Measurements from ENCODE around the gene PTPRN2. TPM values are rescaled to one million over a fixed set of nuclear protein-coding genes. Genes with fewer than 3 reads are reported as not detected.

The PTPRN2 gene
- total and polyA plus RNA-seq, 7 donors = 3.2 to 7.1 (median 5.5) TPM

DNA sequence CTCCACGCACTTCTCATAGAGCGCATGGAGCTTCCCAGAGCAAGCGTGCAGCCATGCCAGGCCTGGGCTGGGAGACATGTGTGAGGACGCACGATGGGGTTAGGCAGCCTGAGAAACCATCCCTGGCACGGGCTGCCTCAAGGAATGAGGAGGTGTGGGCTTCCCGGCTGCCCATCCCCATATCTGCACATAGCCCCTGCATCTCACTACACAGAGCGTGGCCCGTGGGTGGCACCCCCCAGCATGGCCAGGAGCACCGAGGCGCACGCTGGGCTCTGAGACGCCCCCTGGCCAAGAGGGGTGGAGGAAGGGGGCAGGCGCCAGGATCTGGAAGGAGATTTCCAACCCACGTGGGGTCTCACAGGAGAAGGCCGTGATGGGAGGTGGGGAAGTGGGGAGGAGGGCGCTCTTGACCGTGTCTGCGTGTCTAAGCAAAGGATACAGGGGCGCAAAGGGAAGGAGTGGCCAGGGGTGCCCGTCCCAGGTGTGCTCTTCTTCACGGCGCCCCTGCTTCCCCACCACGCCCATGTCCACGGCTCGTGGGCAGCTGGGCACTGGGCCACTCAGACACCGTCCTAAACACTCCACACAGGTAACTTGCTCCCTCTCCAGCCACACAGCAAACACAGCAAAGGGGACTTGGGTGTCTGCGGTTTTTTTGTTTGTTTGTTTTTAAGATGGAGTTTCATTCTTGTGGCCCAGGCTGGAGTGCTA lies 340.5 kb downstream of the PTPRN2 start:
- TF ChIP-seq, protein P1, sequence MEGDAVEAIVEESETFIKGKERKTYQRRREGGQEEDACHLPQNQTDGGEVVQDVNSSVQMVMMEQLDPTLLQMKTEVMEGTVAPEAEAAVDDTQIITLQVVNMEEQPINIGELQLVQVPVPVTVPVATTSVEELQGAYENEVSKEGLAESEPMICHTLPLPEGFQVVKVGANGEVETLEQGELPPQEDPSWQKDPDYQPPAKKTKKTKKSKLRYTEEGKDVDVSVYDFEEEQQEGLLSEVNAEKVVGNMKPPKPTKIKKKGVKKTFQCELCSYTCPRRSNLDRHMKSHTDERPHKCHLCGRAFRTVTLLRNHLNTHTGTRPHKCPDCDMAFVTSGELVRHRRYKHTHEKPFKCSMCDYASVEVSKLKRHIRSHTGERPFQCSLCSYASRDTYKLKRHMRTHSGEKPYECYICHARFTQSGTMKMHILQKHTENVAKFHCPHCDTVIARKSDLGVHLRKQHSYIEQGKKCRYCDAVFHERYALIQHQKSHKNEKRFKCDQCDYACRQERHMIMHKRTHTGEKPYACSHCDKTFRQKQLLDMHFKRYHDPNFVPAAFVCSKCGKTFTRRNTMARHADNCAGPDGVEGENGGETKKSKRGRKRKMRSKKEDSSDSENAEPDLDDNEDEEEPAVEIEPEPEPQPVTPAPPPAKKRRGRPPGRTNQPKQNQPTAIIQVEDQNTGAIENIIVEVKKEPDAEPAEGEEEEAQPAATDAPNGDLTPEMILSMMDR (IDR thresholded peaks at IDR 0.05) = no peak
- TF ChIP-seq POLR2AphosphoS5 (IDR thresholded peaks at IDR 0.05) (no peak), EP300 (IDR thresholded peaks at IDR 0.05) (no peak), POLR2A (IDR thresholded peaks at IDR 0.05) (no peak)
- WGBS, 2 donors = 85 to 88% methylated on average over 28 of the region's 28 CpGs
- peak; percentile 30 for DNase-seq

DNA sequence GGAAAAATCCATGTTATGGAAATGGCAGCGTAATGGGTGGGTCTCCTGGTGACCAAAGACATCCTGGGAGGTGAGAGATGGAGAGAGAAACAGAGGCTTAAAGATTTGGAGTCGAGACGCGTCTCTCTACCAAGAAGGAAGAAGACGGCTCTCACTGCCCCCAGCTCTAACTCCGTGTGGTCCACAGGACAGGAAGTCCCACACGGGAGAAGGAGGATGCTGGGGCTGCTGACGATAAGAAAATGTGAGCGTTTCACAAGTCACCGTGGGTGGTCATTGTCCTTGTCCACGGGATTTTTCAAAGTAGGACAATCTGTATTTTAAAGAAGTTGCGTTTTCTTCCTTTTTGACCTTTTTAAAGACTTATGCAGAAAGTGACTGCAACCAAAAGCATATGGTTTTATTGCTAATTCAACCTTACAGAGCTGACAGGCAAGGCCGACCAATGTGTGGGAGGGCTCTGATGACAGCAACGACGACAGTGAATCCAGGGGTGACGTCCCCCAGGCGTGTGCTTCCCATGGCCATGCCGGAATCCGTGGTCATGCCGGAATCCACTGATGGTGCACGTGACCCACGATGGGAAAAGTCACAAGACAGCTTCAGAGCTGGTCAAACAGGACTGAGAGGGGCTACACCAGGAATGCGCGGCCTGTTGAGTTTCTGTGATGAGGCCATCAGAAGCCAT lies 341.2 kb downstream of the PTPRN2 start:
- H3K27me3 ChIP-seq = no peaks in the 10 kb centered on the region
- intact Hi-C loops (cut with DNase I) = no loop called here
- no peaks in the 10 kb centered on the region for H3K4me1 ChIP-seq
- 90 to 94% methylated on average over 24 of the region's 24 CpGs for WGBS, 2 donors
- no peak overlapping the region for H3K4me3 ChIP-seq
- H3K36me3 ChIP-seq = no peaks in the 10 kb centered on the region
- TF ChIP-seq, protein P1 (IDR thresholded peaks at IDR 0.05) = no peak
- TF ChIP-seq EP300 (IDR thresholded peaks at IDR 0.05) = no peak
- no peak for TF ChIP-seq POLR2AphosphoS5 (IDR thresholded peaks at IDR 0.05)
- no peak for TF ChIP-seq POLR2A (IDR thresholded peaks at IDR 0.05)
- no peaks in the 10 kb centered on the region for H3K9me3 ChIP-seq
- no peak for DNase-seq
- no peak overlapping the region for H3K27ac ChIP-seq

More for the DNA sequence above, 340.5 kb downstream of the PTPRN2 start:
- no peaks in the 10 kb centered on the region for H3K27me3 ChIP-seq
- intact Hi-C loops (cut with DNase I) = no loop called here
- H3K9me3 ChIP-seq = no peaks in the 10 kb centered on the region
- H3K4me3 ChIP-seq = no peak overlapping the region
- no peaks in the 10 kb centered on the region for H3K36me3 ChIP-seq
- H3K4me1 ChIP-seq = no peaks in the 10 kb centered on the region
- no peak overlapping the region for H3K27ac ChIP-seq

DNA sequence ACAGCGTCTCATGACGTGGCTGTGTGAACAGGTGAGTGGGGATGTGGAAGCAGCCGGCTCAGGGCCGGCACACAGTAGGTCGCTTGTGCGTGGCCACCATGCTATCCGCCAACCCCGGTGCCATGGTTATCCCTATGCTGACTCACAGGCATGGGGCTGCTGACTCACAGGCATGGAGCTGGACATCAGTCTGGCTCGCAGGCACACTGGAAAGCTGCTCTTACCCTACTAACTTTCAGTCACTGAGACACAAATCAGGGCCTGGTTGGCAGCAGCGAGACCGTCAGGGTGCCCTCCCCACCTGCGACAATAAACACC lies 341.9 kb downstream of the PTPRN2 start:
- TF ChIP-seq POLR2A (IDR thresholded peaks at IDR 0.05) (no peak), EP300 (IDR thresholded peaks at IDR 0.05) (no peak)
- DNase-seq = peak; percentile 22
- no peaks in the 10 kb centered on the region for H3K9me3 ChIP-seq
- intact Hi-C loops (cut with DNase I) = no loop called here
- no peak overlapping the region for H3K27ac ChIP-seq
- WGBS, 2 donors = 95 to 96% methylated on average over 12 of the region's 12 CpGs
- no peaks in the 10 kb centered on the region for H3K4me1 ChIP-seq
- no peaks in the 10 kb centered on the region for H3K27me3 ChIP-seq
- no peaks in the 10 kb centered on the region for H3K36me3 ChIP-seq
- H3K4me3 ChIP-seq = no peak overlapping the region

DNA sequence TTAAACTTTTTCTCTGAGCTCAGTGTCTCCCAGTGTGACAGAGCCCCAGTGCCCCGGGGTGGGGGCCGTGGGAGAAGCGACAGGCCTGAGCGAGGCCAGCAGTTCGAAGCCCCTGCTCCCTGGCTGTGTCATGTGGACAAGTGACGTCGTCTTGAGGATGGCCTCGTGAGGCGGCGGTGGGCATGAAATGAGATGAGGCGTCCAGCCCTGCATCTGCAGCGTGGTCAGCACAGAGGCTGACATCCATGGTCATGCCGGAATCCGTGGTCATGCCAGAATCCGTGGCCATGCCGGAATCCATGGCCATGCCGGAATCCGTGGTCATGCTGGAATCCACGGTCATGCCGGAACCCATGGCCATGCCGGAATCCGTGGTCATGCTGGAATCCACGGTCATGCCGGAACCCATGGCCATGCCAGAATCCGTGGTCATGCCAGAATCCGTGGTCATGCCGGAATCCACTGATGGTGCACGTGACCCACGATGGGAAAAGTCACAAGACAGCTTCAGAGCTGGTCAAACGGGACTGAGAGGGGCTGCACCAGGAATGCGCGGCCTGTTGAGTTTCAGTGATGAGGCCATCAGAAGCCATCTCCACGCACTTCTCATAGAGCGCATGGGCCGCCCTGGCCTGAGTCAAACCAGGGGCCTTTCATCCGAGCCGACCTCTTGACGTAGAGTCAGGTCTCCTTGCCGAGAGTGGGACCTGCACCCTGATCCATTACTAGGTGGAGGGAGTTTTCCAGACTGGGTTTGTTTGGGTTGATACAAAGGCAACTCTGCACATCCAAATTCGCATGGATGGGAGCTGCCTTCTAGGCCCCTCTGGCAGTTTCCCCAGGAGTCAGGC lies 342.5 kb downstream of the PTPRN2 start:
- no peaks in the 10 kb centered on the region for H3K4me1 ChIP-seq
- H3K4me3 ChIP-seq = no peak overlapping the region
- WGBS, 2 donors = 95% methylated on average over 40 of the region's 40 CpGs
- no peaks in the 10 kb centered on the region for H3K27me3 ChIP-seq
- H3K9me3 ChIP-seq = no peaks in the 10 kb centered on the region
- intact Hi-C loops (cut with DNase I) = no loop called here
- peak; percentile 46 for DNase-seq
- no peak overlapping the region for H3K27ac ChIP-seq
- no peaks in the 10 kb centered on the region for H3K36me3 ChIP-seq
- TF ChIP-seq POLR2A (IDR thresholded peaks at IDR 0.05) (no peak), EP300 (IDR thresholded peaks at IDR 0.05) (no peak), POLR2AphosphoS5 (IDR thresholded peaks at IDR 0.05) (no peak)
- TF ChIP-seq, protein P1 (IDR thresholded peaks at IDR 0.05) = no peak

DNA sequence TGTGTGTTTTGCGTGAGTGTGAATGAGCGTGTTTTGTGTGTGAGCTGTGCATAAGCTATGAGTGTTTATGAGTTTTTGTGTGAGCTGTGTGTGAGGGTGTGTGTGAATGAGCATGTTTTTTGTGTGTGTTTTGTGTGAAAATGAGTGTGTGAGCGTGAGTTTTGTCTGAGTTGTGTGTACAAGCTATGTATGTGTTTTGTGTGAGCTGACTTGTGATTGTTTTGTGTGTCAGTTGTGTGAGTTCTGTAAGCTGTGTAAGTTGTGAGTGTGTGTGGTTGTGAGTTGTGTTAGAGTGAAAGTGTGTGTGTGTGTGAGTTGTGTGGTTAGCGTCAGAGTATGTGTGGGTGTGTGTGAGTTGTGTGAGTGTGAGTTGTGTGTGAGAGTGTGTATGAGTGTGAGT lies 343.2 kb downstream of the PTPRN2 start:
- intact Hi-C loops (cut with DNase I) = no loop called here
- no peak overlapping the region for H3K4me3 ChIP-seq
- 93 to 95% methylated on average over 4 of the region's 4 CpGs for WGBS, 2 donors
- no peak overlapping the region for H3K27ac ChIP-seq
- no peaks in the 10 kb centered on the region for H3K36me3 ChIP-seq
- DNase-seq = no peak
- H3K27me3 ChIP-seq = no peaks in the 10 kb centered on the region
- TF ChIP-seq POLR2AphosphoS5 (IDR thresholded peaks at IDR 0.05) (no peak), POLR2A (IDR thresholded peaks at IDR 0.05) (no peak), EP300 (IDR thresholded peaks at IDR 0.05) (no peak)
- TF ChIP-seq, protein P1 (IDR thresholded peaks at IDR 0.05) = no peak
- no peaks in the 10 kb centered on the region for H3K9me3 ChIP-seq
- no peaks in the 10 kb centered on the region for H3K4me1 ChIP-seq

All from sigmoid colon (tissue), 7 donors.